ENCODE results near the gene FAM167B.
"Not testable (repeated sequence)": the region's sequence is repeated elsewhere in the genome, so short reads cannot be mapped to it uniquely, and the experiment has no call there.

FAM167B gene

DNA sequence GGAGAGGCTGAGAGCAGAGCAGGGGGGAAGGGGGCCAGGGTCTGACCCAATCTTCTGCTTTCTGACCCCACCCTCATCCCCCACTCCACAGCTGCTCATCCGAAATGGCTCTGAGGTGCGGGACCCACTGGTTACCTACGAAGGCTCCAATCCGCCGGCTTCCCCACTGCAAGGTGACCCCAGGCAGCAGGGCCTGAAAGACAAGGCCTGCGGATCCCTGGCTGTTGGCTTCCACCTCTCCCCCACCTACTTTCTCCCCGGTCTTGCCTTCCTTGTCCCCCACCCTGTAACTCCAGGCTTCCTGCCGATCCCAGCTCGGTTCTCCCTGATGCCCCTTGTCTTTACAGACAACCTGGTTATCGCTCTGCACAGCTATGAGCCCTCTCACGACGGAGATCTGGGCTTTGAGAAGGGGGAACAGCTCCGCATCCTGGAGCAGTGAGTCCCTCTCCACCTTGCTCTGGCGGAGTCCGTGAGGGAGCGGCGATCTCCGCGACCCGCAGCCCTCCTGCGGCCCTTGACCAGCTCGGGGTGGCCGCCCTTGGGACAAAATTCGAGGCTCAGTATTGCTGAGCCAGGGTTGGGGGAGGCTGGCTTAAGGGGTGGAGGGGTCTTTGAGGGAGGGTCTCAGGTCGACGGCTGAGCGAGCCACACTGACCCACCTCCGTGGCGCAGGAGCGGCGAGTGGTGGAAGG is 27.8 kb downstream of the FAM167B start:
- H3K27me3 ChIP-seq (ENCODE audit: control insufficient read depth in 2 of 2, insufficient read depth in 2 of 2, low read length in 2 of 2) = peaks cover 0 to 2% of the 10 kb centered on the region in 2 donors
- H3K4me1 ChIP-seq (ENCODE audit: control insufficient read depth in 2 of 2, insufficient read depth in 2 of 2, low read length in 2 of 2) = peaks cover 0 to 4% of the 10 kb centered on the region in 2 donors
- no peak overlapping the region for H3K27ac ChIP-seq (ENCODE audit: low read depth in 2 of 2, low read length in 2 of 2)
- no peaks in the 10 kb centered on the region for H3K9me3 ChIP-seq (ENCODE audit: control insufficient read depth in 2 of 2, low read length in 2 of 2)
- H3K4me3 ChIP-seq (ENCODE audit: low read length in 2 of 2) = no peak overlapping the region
- H3K36me3 ChIP-seq (ENCODE audit: control insufficient read depth in 2 of 2, insufficient read depth in 2 of 2, low read length in 2 of 2) = no peaks in the 10 kb centered on the region
- no peak overlapping the region for H3K9ac ChIP-seq (ENCODE audit: low read depth in 1 of 2, low read length in 2 of 2)

DNA sequence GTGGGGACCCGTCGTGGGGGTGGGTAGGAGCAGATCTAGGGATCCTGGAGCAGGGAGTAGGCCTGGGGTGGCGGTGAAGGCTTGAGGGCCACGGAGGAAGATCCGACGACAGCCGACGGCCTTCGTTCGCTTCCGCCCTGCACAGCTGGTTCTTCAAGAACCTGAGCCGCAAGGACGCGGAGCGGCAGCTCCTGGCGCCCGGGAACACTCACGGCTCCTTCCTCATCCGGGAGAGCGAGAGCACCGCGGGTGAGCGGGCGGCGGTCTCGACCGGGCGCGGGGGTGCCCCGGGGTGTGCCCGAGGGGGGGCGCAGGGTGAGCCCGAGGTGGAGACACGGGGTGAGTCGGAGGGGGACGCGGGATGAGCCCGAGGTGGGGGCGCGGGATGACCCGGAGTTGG is 28.4 kb downstream of the FAM167B start:
- Histone ChIP-seq H3K9me3 (ENCODE audit: control insufficient read depth in 2 of 2, low read length in 2 of 2) (no peaks in the 10 kb centered on the region), H3K4me1 (ENCODE audit: control insufficient read depth in 2 of 2, insufficient read depth in 2 of 2, low read length in 2 of 2) (peaks cover 0 to 4% of the 10 kb centered on the region in 2 donors), H3K27ac (ENCODE audit: low read depth in 2 of 2, low read length in 2 of 2) (no peak overlapping the region), H3K27me3 (ENCODE audit: control insufficient read depth in 2 of 2, insufficient read depth in 2 of 2, low read length in 2 of 2) (peaks cover 0 to 2% of the 10 kb centered on the region in 2 donors), H3K4me3 (ENCODE audit: low read length in 2 of 2) (no peak overlapping the region), H3K9ac (ENCODE audit: low read depth in 1 of 2, low read length in 2 of 2) (no peak overlapping the region), H3K36me3 (ENCODE audit: control insufficient read depth in 2 of 2, insufficient read depth in 2 of 2, low read length in 2 of 2) (no peaks in the 10 kb centered on the region)

DNA sequence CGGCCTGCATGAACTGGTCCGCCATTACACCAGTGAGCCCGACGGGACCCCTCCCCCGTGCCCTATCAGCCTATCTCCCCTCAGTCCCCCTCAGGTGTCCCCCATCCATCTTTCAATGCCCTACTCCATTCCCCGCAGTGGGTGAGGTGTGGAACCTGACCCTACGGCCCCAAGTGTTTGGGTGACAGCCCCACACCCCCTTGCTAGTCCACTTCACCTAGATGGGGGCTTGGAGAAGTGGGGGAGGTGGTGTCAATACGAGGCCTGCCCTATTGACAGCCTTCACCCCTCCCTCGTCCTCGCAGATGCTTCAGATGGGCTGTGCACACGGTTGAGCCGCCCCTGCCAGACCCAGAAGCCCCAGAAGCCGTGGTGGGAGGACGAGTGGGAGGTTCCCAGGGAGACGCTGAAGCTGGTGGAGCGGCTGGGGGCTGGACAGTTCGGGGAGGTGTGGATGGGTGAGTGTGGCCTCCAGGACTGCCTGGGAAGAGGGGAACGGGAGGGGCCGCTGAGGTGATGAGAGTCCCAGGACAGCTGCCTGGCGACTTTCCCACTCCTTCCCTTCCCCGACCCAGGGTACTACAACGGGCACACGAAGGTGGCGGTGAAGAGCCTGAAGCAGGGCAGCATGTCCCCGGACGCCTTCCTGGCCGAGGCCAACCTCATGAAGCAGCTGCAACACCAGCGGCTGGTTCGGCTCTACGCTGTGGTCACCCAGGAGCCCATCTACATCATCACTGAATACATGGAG is 29.2 kb downstream of the FAM167B start:
- Histone ChIP-seq H3K27me3 (ENCODE audit: control insufficient read depth in 2 of 2, insufficient read depth in 2 of 2, low read length in 2 of 2) (peaks cover 0 to 2% of the 10 kb centered on the region in 2 donors), H3K27ac (ENCODE audit: low read depth in 2 of 2, low read length in 2 of 2) (no peak overlapping the region), H3K36me3 (ENCODE audit: control insufficient read depth in 2 of 2, insufficient read depth in 2 of 2, low read length in 2 of 2) (no peaks in the 10 kb centered on the region), H3K4me3 (ENCODE audit: low read length in 2 of 2) (no peak overlapping the region), H3K4me1 (ENCODE audit: control insufficient read depth in 2 of 2, insufficient read depth in 2 of 2, low read length in 2 of 2) (peaks cover 0 to 4% of the 10 kb centered on the region in 2 donors), H3K9me3 (ENCODE audit: control insufficient read depth in 2 of 2, low read length in 2 of 2) (no peaks in the 10 kb centered on the region), H3K9ac (ENCODE audit: low read depth in 1 of 2, low read length in 2 of 2) (no peak overlapping the region)

DNA sequence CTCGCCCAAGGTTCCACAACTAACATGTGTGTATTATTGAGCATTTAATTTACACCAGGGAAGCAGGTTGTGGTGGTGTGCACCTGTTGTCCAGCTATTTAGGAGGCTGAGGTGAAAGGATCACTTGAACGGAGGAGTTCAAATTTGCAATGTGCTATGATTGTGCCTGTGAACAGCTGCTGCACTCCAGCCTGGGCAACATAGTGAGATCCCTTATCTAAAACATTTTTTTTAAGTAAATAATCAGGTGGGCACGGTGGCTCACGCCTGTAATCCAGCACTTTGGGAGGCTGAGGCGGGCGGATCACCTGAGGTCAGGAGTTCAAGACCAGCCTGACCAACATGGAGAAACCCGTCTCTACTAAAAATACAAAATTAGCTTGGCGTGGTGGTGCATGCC is 37.8 kb downstream of the FAM167B start:
- H3K4me1 ChIP-seq (ENCODE audit: control insufficient read depth in 2 of 2, insufficient read depth in 2 of 2, low read length in 2 of 2); H3K9ac ChIP-seq (ENCODE audit: low read depth in 1 of 2, low read length in 2 of 2); H3K9me3 ChIP-seq (ENCODE audit: control insufficient read depth in 2 of 2, low read length in 2 of 2); H3K27me3 ChIP-seq (ENCODE audit: control insufficient read depth in 2 of 2, insufficient read depth in 2 of 2, low read length in 2 of 2); H3K4me3 ChIP-seq (ENCODE audit: low read length in 2 of 2); H3K27ac ChIP-seq (ENCODE audit: low read depth in 2 of 2, low read length in 2 of 2); H3K36me3 ChIP-seq (ENCODE audit: control insufficient read depth in 2 of 2, insufficient read depth in 2 of 2, low read length in 2 of 2): not testable (repeated sequence)

DNA sequence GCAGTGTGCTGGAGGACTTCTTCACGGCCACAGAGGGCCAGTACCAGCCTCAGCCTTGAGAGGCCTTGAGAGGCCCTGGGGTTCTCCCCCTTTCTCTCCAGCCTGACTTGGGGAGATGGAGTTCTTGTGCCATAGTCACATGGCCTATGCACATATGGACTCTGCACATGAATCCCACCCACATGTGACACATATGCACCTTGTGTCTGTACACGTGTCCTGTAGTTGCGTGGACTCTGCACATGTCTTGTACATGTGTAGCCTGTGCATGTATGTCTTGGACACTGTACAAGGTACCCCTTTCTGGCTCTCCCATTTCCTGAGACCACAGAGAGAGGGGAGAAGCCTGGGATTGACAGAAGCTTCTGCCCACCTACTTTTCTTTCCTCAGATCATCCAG is 38.6 kb downstream of the FAM167B start:
- Histone ChIP-seq H3K9me3 (ENCODE audit: control insufficient read depth in 2 of 2, low read length in 2 of 2) (no peaks in the 10 kb centered on the region), H3K27me3 (ENCODE audit: control insufficient read depth in 2 of 2, insufficient read depth in 2 of 2, low read length in 2 of 2) (no peaks in the 10 kb centered on the region), H3K4me1 (ENCODE audit: control insufficient read depth in 2 of 2, insufficient read depth in 2 of 2, low read length in 2 of 2) (peaks cover 3 to 4% of the 10 kb centered on the region in 2 donors), H3K9ac (ENCODE audit: low read depth in 1 of 2, low read length in 2 of 2) (no peak overlapping the region), H3K27ac (ENCODE audit: low read depth in 2 of 2, low read length in 2 of 2) (no peak overlapping the region), H3K36me3 (ENCODE audit: control insufficient read depth in 2 of 2, insufficient read depth in 2 of 2, low read length in 2 of 2) (no peaks in the 10 kb centered on the region), H3K4me3 (ENCODE audit: low read length in 2 of 2) (no peak overlapping the region)

DNA sequence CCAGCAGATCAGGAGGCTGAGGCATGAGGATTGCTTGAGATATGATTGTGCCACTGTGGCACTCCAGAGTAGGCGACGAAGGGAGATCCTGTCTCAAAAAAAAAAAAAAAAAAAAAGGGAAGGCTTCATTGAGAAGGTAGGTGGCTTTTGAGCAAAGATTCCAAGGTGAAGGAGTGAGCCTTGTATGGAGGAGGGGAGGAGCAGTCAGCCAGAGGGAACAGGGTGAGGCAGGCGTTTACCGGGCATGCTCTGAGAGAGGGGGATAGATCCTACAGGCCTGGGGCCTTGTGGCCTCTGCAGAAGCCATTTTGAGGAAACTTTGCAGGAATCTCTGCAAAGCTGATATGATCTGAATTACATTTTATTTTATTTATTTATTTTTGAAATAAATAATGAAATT is 39.7 kb downstream of the FAM167B start:
- Histone ChIP-seq H3K36me3 (ENCODE audit: control insufficient read depth in 2 of 2, insufficient read depth in 2 of 2, low read length in 2 of 2) (no peaks in the 10 kb centered on the region), H3K27ac (ENCODE audit: low read depth in 2 of 2, low read length in 2 of 2) (no peak overlapping the region), H3K4me1 (ENCODE audit: control insufficient read depth in 2 of 2, insufficient read depth in 2 of 2, low read length in 2 of 2) (peaks cover 11 to 12% of the 10 kb centered on the region in 2 donors)

DNA sequence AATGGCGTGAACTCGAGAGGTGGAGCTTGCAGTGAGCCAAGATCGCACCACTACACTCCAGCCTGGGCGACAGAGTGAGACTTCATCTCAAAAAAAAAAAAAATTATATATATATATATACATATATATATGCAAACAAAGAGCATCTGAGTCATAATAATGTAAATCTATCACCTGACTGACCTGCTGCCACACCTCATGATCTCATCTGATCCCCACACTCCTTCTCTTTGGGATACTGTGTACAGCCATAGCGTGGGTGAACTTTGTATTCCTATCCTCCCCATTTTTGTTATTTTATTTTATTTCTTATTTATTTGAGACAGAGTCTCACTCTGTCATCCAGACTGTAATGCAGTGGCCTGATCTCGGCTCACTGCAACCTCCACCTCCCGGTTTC is 42.2 kb downstream of the FAM167B start:
- H3K9ac ChIP-seq (ENCODE audit: low read depth in 1 of 2, low read length in 2 of 2) = no peak overlapping the region
- H3K36me3 ChIP-seq (ENCODE audit: control insufficient read depth in 2 of 2, insufficient read depth in 2 of 2, low read length in 2 of 2) = no peaks in the 10 kb centered on the region
- H3K4me3 ChIP-seq (ENCODE audit: low read length in 2 of 2) = no peak overlapping the region
- H3K4me1 ChIP-seq (ENCODE audit: control insufficient read depth in 2 of 2, insufficient read depth in 2 of 2, low read length in 2 of 2) = peaks cover 16 to 18% of the 10 kb centered on the region in 2 donors
- H3K27ac ChIP-seq (ENCODE audit: low read depth in 2 of 2, low read length in 2 of 2) = peak overlapping the region in 1 of 2 donors; percentile 68
- no peaks in the 10 kb centered on the region for H3K9me3 ChIP-seq (ENCODE audit: control insufficient read depth in 2 of 2, low read length in 2 of 2)
- H3K27me3 ChIP-seq (ENCODE audit: control insufficient read depth in 2 of 2, insufficient read depth in 2 of 2, low read length in 2 of 2) = no peaks in the 10 kb centered on the region

More for the DNA sequence above, 39.7 kb downstream of the FAM167B start:
- Histone ChIP-seq H3K4me3 (ENCODE audit: low read length in 2 of 2) (no peak overlapping the region), H3K27me3 (ENCODE audit: control insufficient read depth in 2 of 2, insufficient read depth in 2 of 2, low read length in 2 of 2) (no peaks in the 10 kb centered on the region), H3K9me3 (ENCODE audit: control insufficient read depth in 2 of 2, low read length in 2 of 2) (no peaks in the 10 kb centered on the region), H3K9ac (ENCODE audit: low read depth in 1 of 2, low read length in 2 of 2) (no peak overlapping the region)

DNA sequence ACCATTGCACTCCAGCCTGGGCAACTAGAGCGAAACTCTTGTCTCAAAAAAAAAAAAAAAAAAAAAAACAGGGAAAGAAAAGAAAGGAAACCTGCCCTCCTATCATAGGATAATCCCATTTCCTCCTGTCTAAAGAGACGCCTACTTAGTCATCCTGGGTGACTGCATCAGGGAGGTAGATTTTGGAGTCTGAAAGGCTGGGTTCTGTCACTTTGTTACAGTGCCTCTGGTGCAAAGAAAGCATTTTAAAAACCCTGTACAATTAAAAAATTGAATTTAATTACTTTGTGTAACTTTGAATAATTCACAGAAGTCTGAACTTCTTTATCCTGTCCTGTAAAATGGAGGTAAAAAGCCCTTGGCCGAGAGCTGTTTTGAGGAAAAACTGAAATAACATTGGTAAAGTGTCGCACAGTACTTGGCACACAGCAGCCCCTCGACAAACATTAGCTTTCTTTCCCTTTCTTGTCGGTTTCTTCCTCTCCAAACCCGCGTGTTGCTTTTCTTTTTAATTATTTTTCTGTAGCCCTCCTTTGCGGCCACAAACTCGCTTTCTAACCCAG is 44.2 kb downstream of the FAM167B start:
- Histone ChIP-seq H3K4me1 (ENCODE audit: control insufficient read depth in 2 of 2, insufficient read depth in 2 of 2, low read length in 2 of 2) (peaks cover 21 to 28% of the 10 kb centered on the region in 2 donors), H3K9ac (ENCODE audit: low read depth in 1 of 2, low read length in 2 of 2) (peak overlapping the region; percentile 68 to 83)

DNA sequence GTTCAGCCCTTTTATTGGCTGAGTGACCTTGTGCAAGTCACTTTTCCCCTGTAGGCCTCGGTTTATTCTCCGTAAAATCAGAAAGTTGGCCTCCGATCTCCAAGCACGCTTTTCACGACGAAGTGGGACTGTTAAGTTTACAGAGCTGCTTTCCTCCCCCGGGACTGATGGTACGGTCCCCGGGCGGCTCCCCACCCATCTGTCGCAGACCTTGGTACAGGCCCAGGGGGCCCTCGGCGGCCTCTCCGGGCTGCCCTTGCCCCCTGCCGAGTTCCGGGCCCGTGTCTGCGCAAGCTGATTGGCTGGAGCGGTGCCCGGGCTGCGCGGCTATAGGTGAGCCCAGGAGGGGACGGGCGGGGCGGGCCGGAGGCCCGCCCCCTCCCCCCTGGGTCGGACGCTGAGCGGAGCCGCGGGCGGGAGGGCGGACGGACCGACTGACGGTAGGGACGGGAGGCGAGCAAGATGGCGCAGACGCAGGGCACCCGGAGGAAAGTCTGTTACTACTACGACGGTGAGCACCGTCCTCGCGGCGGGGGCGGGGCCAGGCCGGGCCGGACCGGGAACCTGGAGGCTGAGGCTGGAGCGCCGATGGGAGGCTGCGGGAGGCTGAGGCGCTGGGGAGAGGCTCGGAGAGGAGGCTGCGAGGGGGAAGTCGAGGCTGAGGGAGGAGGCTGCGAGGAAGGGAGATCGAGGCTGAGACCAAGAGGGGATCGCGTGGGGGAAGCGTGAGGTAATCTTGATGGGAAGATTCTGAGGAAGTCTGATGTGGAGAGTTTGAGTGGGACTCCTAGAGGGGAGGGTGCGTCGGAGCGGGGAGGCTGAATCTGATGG is 44.9 kb downstream of the FAM167B start, which contains the start of gene HDAC1:
HDAC1 (plus strand) TSS at position 376 of the 831 bp plus-strand sequence; CDS start at position 463, 87 bp downstream.
- peaks cover 4 to 6% of the 10 kb centered on the region in 2 donors for H3K36me3 ChIP-seq (ENCODE audit: control insufficient read depth in 2 of 2, insufficient read depth in 2 of 2, low read length in 2 of 2)
- H3K4me3 ChIP-seq (ENCODE audit: low read length in 2 of 2) = peak within 1 kb of the TSS; percentile 94 to 99
- no peaks in the 10 kb centered on the region for H3K27me3 ChIP-seq (ENCODE audit: control insufficient read depth in 2 of 2, insufficient read depth in 2 of 2, low read length in 2 of 2)
- H3K27ac ChIP-seq (ENCODE audit: low read depth in 2 of 2, low read length in 2 of 2) = peak within 1 kb of the TSS; percentile 88 to 92
- H3K9me3 ChIP-seq (ENCODE audit: control insufficient read depth in 2 of 2, low read length in 2 of 2) = no peaks in the 10 kb centered on the region
- peaks cover 24 to 28% of the 10 kb centered on the region in 2 donors for H3K4me1 ChIP-seq (ENCODE audit: control insufficient read depth in 2 of 2, insufficient read depth in 2 of 2, low read length in 2 of 2)
- H3K9ac ChIP-seq (ENCODE audit: low read depth in 1 of 2, low read length in 2 of 2) = peak within 1 kb of the TSS; percentile 83 to 88

More for the DNA sequence above, 44.2 kb downstream of the FAM167B start:
- Histone ChIP-seq H3K27me3 (ENCODE audit: control insufficient read depth in 2 of 2, insufficient read depth in 2 of 2, low read length in 2 of 2) (no peaks in the 10 kb centered on the region), H3K9me3 (ENCODE audit: control insufficient read depth in 2 of 2, low read length in 2 of 2) (no peaks in the 10 kb centered on the region), H3K36me3 (ENCODE audit: control insufficient read depth in 2 of 2, insufficient read depth in 2 of 2, low read length in 2 of 2) (peaks cover 4 to 6% of the 10 kb centered on the region in 2 donors), H3K27ac (ENCODE audit: low read depth in 2 of 2, low read length in 2 of 2) (peak overlapping the region; percentile 88 to 92), H3K4me3 (ENCODE audit: low read length in 2 of 2) (peak overlapping the region; percentile 74 to 99)

Data from mucosa of rectum (tissue), 2 donors.